ENCODE data around the gene PSMC2. TPM values are rescaled to one million over a fixed set of nuclear protein-coding genes. Genes with fewer than 3 reads are reported as not detected.

PSMC2 gene
- total and polyA plus RNA-seq, 2 of the 4 experiments (the other 2 are of a cell fraction): 184 to 311 TPM

DNA sequence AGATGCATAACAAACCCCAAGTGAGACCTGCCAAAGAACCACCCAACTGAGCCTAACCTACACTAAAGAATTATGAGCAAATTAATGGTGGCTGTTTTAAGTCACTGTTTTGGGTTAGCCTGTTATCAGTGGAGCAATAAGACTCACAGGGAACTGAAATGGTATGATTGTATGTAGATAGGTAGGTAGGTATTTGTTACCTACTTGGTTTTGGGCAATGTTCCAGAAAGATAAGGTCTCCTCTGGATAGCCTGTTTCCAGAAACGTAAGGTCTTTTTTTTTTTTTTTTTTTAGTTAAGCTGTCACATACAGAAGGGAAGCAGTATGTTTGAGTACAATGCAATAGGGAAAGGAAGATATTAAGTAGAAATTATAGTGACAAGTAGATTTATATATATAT, 47.6 kb downstream of the PSMC2 start:
- Histone ChIP-seq H3K4me2 (ENCODE audit: low read depth, low read length) (no peak overlapping the region), H4K91ac (ENCODE audit: insufficient read depth, low read depth, low read length) (no peak overlapping the region), H2AFZ (replicated peaks; ENCODE audit: low read length, poor library complexity) (no peak overlapping the region), H4K5ac (ENCODE audit: low read depth, low read length) (no peak overlapping the region), H4K8ac (ENCODE audit: low read depth in 2 of 2, low read length in 2 of 2) (no peak overlapping the region), H3K9ac (ENCODE audit: low read depth, low read length) (no peak overlapping the region), H4K20me1 (ENCODE audit: insufficient read depth, low read length) (no peaks in the 10 kb centered on the region), H3K14ac (replicated peaks; ENCODE audit: low read depth, low read length) (no peak overlapping the region), H2BK120ac (ENCODE audit: low read depth, low read length) (no peak overlapping the region), H2BK15ac (ENCODE audit: low read depth, low read length) (no peak overlapping the region), H3K27me3 (ENCODE audit: control insufficient read depth, insufficient read depth, low read length) (peaks cover 2% of the 10 kb centered on the region), H2AK5ac (ENCODE audit: low read depth, low read length) (no peak overlapping the region), H3K4me1 (ENCODE audit: control insufficient read depth, insufficient read depth, low read length) (no peaks in the 10 kb centered on the region), H2AK9ac (replicated peaks; ENCODE audit: low read depth, low read length, poor library complexity) (no peak overlapping the region), H3K56ac (ENCODE audit: extremely low read depth, insufficient read depth, low read length) (no peak overlapping the region), H3K23ac (ENCODE audit: low read depth, low read length) (no peak overlapping the region), H2BK5ac (ENCODE audit: low read depth, low read length, poor library complexity, severe bottlenecking) (no peak overlapping the region), H3K9me1 (ENCODE audit: insufficient read depth, low read length) (no peaks in the 10 kb centered on the region), H3K79me1 (ENCODE audit: low read depth in 1 of 2, low read length in 2 of 2) (no peaks in the 10 kb centered on the region), H3K4me3 (ENCODE audit: insufficient read depth, low read depth, low read length) (no peak overlapping the region), H3K4ac (ENCODE audit: low read depth, low read length) (no peak overlapping the region), H3K18ac (ENCODE audit: low read depth, low read length) (no peak overlapping the region), H3K36me3 (ENCODE audit: control insufficient read depth, insufficient read depth, low read length) (no peaks in the 10 kb centered on the region), H3K9me3 (ENCODE audit: control insufficient read depth, insufficient read depth, low read length) (no peaks in the 10 kb centered on the region), H3K27ac (ENCODE audit: insufficient read depth, low read length) (no peak overlapping the region), H2BK20ac (ENCODE audit: low read depth, low read length) (no peak overlapping the region)
- dilution Hi-C loops (cut with HindIII; ENCODE audit: low sequenced_read_pairs, unreplicated experiment): no loop called here
- TF ChIP-seq, protein P1, sequence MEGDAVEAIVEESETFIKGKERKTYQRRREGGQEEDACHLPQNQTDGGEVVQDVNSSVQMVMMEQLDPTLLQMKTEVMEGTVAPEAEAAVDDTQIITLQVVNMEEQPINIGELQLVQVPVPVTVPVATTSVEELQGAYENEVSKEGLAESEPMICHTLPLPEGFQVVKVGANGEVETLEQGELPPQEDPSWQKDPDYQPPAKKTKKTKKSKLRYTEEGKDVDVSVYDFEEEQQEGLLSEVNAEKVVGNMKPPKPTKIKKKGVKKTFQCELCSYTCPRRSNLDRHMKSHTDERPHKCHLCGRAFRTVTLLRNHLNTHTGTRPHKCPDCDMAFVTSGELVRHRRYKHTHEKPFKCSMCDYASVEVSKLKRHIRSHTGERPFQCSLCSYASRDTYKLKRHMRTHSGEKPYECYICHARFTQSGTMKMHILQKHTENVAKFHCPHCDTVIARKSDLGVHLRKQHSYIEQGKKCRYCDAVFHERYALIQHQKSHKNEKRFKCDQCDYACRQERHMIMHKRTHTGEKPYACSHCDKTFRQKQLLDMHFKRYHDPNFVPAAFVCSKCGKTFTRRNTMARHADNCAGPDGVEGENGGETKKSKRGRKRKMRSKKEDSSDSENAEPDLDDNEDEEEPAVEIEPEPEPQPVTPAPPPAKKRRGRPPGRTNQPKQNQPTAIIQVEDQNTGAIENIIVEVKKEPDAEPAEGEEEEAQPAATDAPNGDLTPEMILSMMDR (conservative IDR thresholded peaks at IDR 0.05; ENCODE audit: low read depth, low read length): no peak
- TF ChIP-seq RAD21 (IDR thresholded peaks at IDR 0.05; ENCODE audit: low read length) (no peak), POLR2A (IDR thresholded peaks at IDR 0.05; ENCODE audit: low read depth, low read length) (no peak), CEBPB (IDR thresholded peaks at IDR 0.05; ENCODE audit: low read depth, low read length) (no peak), NFE2L2 (IDR thresholded peaks at IDR 0.05; ENCODE audit: low read depth, low read length) (no peak), CHD1 (IDR thresholded peaks at IDR 0.05; ENCODE audit: low read depth, low read length) (no peak), MAZ (IDR thresholded peaks at IDR 0.05; ENCODE audit: borderline replicate concordance, low read depth, low read length) (no peak), SMC3 (IDR thresholded peaks at IDR 0.05; ENCODE audit: low read depth, low read length) (no peak), BHLHE40 (IDR thresholded peaks at IDR 0.05; ENCODE audit: low read depth, low read length) (no peak), USF2 (IDR thresholded peaks at IDR 0.05; ENCODE audit: low read depth, low read length) (no peak), MXI1 (IDR thresholded peaks at IDR 0.05; ENCODE audit: borderline replicate concordance, low read depth, low read length) (no peak), ELK1 (IDR thresholded peaks at IDR 0.05; ENCODE audit: borderline replicate concordance, low read depth, low read length) (no peak), FOS (IDR thresholded peaks at IDR 0.05; ENCODE audit: low read depth, low read length) (no peak), MAFK (IDR thresholded peaks at IDR 0.05; ENCODE audit: low read depth, low read length) (no peak), RFX5 (IDR thresholded peaks at IDR 0.05; ENCODE audit: low read depth, low read length) (no peak), RCOR1 (IDR thresholded peaks at IDR 0.05; ENCODE audit: insufficient replicate concordance, low read length) (no peak)
- no CpG with 5 or more reads among the region's 1 CpG for WGBS, 2 experiments (ENCODE audit: extremely low coverage in 2 of 2, insufficient read length in 1 of 2)
- no peak for DNase-seq
- in situ Hi-C loops (cut with MboI; ENCODE audit: low sequenced_read_pairs): no loop called here
- intact Hi-C loops (cut with micrococcal nuclease): no loop called here
- CTCF ChIA-PET: no interaction called here
- ATAC-seq (ENCODE audit: low read depth): no peak
- POLR2A ChIA-PET (ENCODE audit: unreplicated experiment): no interaction called here
- BruUV-seq (replicated peaks): no TSS peak

Data from IMR-90 (cell line).